ENCODE results near the gene CITED2.

DNA sequence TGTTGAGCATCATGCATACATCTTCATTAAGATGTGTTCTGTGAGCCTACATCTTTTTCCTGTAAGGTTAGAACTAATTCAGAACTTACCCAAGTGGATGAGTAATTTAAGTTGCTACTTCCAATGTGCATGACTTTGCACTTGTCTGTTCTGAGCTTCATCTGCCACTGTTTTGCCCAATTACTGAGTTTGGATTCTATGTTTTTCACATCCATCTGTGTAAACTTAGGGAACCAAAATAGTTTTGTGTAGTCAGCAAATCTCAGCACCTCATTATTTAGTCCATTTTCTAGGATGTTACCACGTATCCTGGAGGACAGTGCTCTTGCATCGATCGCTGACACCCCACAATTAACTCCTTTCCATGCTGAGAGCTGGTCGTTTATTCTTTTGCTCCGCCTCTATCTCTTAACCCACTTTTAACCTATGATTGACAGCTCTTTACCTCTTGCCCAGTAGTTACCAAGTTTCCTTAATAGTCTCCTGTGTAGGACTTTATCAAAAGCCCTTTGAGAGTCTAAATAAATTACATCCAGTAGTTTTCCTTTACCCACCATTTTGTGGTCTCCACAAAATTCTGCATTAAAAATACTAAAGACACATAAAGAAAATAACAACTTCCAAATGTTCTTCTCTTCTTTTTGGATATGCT lies 44.2 kb upstream of the CITED2 start:
- TF ChIP-seq POLR2AphosphoS5 (IDR thresholded peaks at IDR 0.05; ENCODE audit: borderline replicate concordance, low read depth, low read length) (no peak), EZH2 (IDR thresholded peaks at IDR 0.05) (no peak), FOXP2 (optimal IDR thresholded peaks at IDR 0.05; ENCODE audit: control extremely low read depth, extremely low read length, insufficient read depth) (no peak)

Measured in SK-N-MC (cell line).